H7 (cell line): Measurements from ENCODE around the gene SLC37A2. TPM values are rescaled to one million over a fixed set of nuclear protein-coding genes. Genes with fewer than 3 reads are reported as not detected.

Experiments
- DNase-seq: peaks from one replicate; pipeline ENCODE4 v3.0.0; 2012
- H3K27me3 ChIP-seq: 2 replicates; pipeline ENCODE4 v1.6.0; 2011; ENCODE audit warnings: mild to moderate bottlenecking, low read length; ENCODE audit not compliant: control insufficient read depth, insufficient read depth
- H3K36me3 ChIP-seq: replicated peaks from 2 replicates; pipeline ENCODE4 v1.5.1; 2011; ENCODE audit warnings: low read length; ENCODE audit not compliant: control insufficient read depth, insufficient read depth
- H3K4me3 ChIP-seq: 2 replicates; pipeline ENCODE4 v1.5.1; 2011; ENCODE audit warnings: low read depth, mild to moderate bottlenecking, control low read depth, low read length, moderate library complexity; ENCODE audit not compliant: insufficient read depth
- total RNA-seq: library from RNA; depleted of rRNA; stranded (reverse); fragments of >200 nt; shearing (Covaris generic); gene quantifications from 2 replicates; pipeline ENCODE4 v1.2.3, GENCODE V29; 2014

Gene SLC37A2
- total RNA-seq, 1 experiment from 2014 or later = 0.73 TPM

GRCh38 chr11:125100136-125100535, 37.0 kb downstream of the SLC37A2 start:
- Histone ChIP-seq H3K36me3 (peaks cover 4% of the 10 kb centered on the region), H3K27me3 (no peaks in the 10 kb centered on the region), H3K4me3 (no peak overlapping the region)
- no peak for DNase-seq

GRCh38 chr11:125101596-125101995, 38.5 kb downstream of the SLC37A2 start:
- Histone ChIP-seq H3K4me3 (no peak overlapping the region), H3K27me3 (no peaks in the 10 kb centered on the region), H3K36me3 (peaks cover 4% of the 10 kb centered on the region)
- no peak for DNase-seq

GRCh38 chr11:125102025-125102424, 38.9 kb downstream of the SLC37A2 start:
- H3K4me3 ChIP-seq = no peak overlapping the region
- H3K27me3 ChIP-seq = no peaks in the 10 kb centered on the region
- H3K36me3 ChIP-seq = peaks cover 4% of the 10 kb centered on the region
- peak; percentile 12 for DNase-seq

- peaks cover 3% of the 10 kb centered on the region for H3K36me3 ChIP-seq
- no peaks in the 10 kb centered on the region for H3K27me3 ChIP-seq
Measured at GRCh38 chr11:125102510-125102909, 39.4 kb downstream of the SLC37A2 start.

GRCh38 chr11:125105926-125106325, 42.8 kb downstream of the SLC37A2 start:
- DNase-seq = no peak
- H3K4me3 ChIP-seq = no peak overlapping the region
- no peaks in the 10 kb centered on the region for H3K27me3 ChIP-seq
- peaks cover 2% of the 10 kb centered on the region; the same call in 1 of the 2 replicates for H3K36me3 ChIP-seq

More at GRCh38 chr11:125102510-125102909, 39.4 kb downstream of the SLC37A2 start:
- no peak for DNase-seq
- H3K4me3 ChIP-seq = no peak overlapping the region

GRCh38 chr11:125108469-125108868, 45.4 kb downstream of the SLC37A2 start:
- H3K27me3 ChIP-seq = no peaks in the 10 kb centered on the region
- no peak for DNase-seq

GRCh38 chr11:125110506-125110905, 47.4 kb downstream of the SLC37A2 start:
- no peak for DNase-seq
- peak overlapping the region; percentile 81 for H3K4me3 ChIP-seq

More at GRCh38 chr11:125108469-125108868, 45.4 kb downstream of the SLC37A2 start:
- Histone ChIP-seq H3K36me3 (peaks cover 1% of the 10 kb centered on the region; the same call in 1 of the 2 replicates), H3K4me3 (no peak overlapping the region)

GRCh38 chr11:125111001-125111342, 47.9 kb downstream of the SLC37A2 start:
- Histone ChIP-seq H3K36me3 (peaks cover 1% of the 10 kb centered on the region; the same call in 1 of the 2 replicates), H3K27me3 (no peaks in the 10 kb centered on the region), H3K4me3 (peak overlapping the region; percentile 81)
- DNase-seq = peak; percentile 52

More at GRCh38 chr11:125110506-125110905, 47.4 kb downstream of the SLC37A2 start:
- peaks cover 1% of the 10 kb centered on the region; the same call in 1 of the 2 replicates for H3K36me3 ChIP-seq
- H3K27me3 ChIP-seq = no peaks in the 10 kb centered on the region

- H3K27me3 ChIP-seq = no peaks in the 10 kb centered on the region
- peak; percentile 96 for DNase-seq
- peak within 1 kb of the TSS; percentile 81 for H3K4me3 ChIP-seq
- peaks cover 1% of the 10 kb centered on the region; the same call in 1 of the 2 replicates for H3K36me3 ChIP-seq
Measured at GRCh38 chr11:125111343-125112207, 48.5 kb downstream of the SLC37A2 start, which contains the start of gene TMEM218. TSS of gene TMEM218 (minus strand) at chr11:125111626. CDS start at chr11:125102241, 9,385 bp downstream.

GRCh38 chr11:125112208-125112604, 49.1 kb downstream of the SLC37A2 start:
- no peak for DNase-seq
- no peaks in the 10 kb centered on the region for H3K36me3 ChIP-seq
- H3K27me3 ChIP-seq = no peaks in the 10 kb centered on the region
- peak overlapping the region; percentile 28 for H3K4me3 ChIP-seq

- DNase-seq = no peak
- no peaks in the 10 kb centered on the region; the same call in 1 of the 2 replicates for H3K27me3 ChIP-seq
- no peak overlapping the region for H3K4me3 ChIP-seq
- no peaks in the 10 kb centered on the region for H3K36me3 ChIP-seq
Measured at GRCh38 chr11:125114518-125114917, 51.4 kb downstream of the SLC37A2 start.

- Histone ChIP-seq H3K27me3 (no peaks in the 10 kb centered on the region; the same call in 1 of the 2 replicates), H3K4me3 (no peak overlapping the region), H3K36me3 (no peaks in the 10 kb centered on the region)
- no peak for DNase-seq
Measured at GRCh38 chr11:125117429-125117828, 54.3 kb downstream of the SLC37A2 start.

GRCh38 chr11:125123194-125123946, 60.3 kb downstream of the SLC37A2 start:
- DNase-seq = no peak
- H3K27me3 ChIP-seq = no peaks in the 10 kb centered on the region; the same call in 1 of the 2 replicates
- H3K36me3 ChIP-seq = no peaks in the 10 kb centered on the region
- no peak overlapping the region for H3K4me3 ChIP-seq

- Histone ChIP-seq H3K4me3 (no peak overlapping the region), H3K27me3 (no peaks in the 10 kb centered on the region; the same call in 1 of the 2 replicates), H3K36me3 (no peaks in the 10 kb centered on the region)
- DNase-seq = peak; percentile 70
Measured at GRCh38 chr11:125123947-125124617, 61.0 kb downstream of the SLC37A2 start.
